HG02970 (cell line): ENCODE data around the gene FARS2.

Experiments
- ATAC-seq: cut with Tn5 transposase; IDR thresholded peaks from one replicate; pipeline ENCODE4 v1.9.1; 2021; ENCODE audit warnings: mild to moderate bottlenecking, moderate library complexity, moderate number of reproducible peaks; ENCODE audit not compliant: unreplicated experiment, low FRiP score

The FARS2 gene

DNA sequence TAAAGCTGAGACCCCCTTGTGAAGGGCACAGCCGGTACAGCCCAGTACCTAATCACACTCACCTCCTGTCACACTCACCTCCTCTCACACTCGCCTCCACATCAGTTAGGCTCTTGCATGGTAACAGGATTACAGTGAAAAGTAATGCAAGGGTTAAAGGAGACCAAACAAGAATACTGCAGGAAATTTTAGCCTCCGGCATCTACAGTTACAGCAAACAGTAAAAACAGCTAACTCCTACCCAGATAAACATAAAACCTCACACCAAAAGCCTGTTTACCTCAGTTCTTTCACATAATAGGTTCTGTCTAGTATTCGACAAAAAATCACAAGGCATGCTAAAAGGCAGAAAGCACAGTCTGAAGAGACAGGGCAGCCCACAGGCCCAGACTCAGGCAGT, 55.6 kb downstream of the FARS2 start:
- no peak for ATAC-seq

DNA sequence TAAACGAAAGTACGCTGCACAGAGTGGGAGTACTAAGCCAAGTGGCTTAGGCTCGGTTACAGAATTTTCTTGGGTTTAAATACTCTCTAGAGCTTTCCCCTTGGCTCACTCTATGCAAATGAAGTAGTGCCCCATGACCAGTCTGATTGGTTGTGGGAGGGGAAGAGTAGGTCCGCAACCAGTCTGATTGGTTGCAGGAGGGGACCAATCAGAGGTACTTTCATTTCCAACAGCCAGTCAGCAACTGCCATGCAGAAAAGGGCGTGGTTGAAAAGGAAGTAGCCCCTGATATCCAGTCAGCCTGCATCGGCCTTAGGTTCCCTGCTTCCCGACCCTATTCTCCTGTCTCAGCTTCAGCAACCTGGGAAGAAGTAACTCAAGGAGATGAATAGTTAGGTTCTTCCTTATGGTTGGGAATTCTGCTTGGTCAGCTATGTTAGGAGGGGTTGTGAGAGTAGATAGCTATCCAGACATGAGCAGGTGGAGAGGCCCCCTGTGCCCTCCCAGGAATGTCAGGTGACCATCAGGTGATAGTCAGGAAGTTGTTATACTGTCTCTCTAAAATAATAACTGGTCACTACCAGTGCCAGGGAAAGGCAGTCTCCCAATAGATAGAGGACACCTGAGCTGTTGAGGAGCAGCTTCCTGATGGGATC, 57.4 kb downstream of the FARS2 start:
- no peak for ATAC-seq

- ATAC-seq, result no peak
Measured at GRCh38 chr6:5323979-5324378, 62.7 kb downstream of the FARS2 start.

DNA sequence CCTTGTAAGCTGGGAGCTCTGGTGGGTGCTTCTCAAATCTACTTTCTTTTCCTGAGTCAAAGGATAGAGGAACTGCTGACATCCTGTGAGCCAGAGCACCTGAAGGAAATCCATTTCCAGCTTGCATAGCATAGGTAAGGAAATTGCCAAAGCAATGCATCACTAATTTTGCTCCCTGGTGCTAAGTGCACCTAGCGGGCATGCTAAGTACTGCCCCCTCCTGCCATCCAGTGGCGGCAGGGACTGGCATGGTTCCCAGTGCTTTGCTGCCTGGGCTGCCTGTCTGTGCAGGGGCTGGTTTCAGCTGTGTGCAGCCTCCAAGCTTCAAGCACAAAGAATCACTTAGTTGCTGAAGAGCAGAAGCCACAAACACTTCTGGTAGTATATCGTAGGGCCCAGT, 63.9 kb downstream of the FARS2 start:
- no peak for ATAC-seq

DNA sequence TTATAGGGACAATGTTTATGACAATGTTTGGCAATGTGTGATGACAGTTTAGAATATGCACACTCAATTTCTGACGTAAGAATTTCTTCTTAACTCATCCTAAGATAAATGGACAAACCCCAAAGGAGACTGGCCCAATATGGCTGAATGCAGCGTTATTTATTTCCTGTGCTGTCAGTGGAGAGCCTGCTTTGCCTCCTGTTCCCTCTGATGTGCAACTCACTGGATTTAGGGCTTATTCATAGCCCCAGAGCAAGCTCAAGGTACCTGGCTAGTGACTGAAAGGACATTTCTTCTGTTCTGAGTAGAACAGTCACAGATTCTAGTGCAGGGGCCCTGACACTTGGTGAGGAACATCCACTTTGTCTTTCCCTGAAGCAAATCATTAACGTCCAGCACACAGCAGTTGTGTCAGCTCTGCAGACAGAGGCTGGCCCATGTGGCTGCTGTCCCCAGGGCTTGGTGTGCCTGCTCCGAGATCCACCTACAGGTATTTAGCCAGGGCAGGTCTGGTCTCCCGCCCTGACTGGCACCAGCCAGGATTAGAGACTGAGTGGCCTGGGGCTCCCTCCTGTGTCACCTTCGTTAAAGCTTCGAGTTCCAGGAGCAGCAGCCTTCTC, 64.8 kb downstream of the FARS2 start:
- ATAC-seq, result no peak

DNA sequence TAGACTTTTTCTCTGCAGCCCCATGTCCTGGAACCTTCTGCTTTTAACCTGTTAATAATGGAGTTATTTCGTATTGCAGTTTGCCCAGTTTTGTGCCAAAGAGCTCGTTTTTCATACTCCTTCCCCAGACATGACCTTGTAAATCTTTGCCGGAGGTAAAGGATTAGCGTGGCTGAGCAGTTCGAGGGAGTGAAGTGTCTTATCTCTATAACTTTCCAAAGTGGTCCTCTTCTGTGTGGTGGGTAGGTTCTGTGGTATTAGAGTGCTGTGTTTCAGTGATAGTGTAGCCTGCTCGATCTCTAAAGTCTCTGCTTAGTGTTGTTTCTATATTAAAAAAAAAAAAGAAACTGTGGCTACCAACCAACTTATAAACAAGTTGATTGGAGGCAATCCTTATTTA, 67.5 kb downstream of the FARS2 start:
- ATAC-seq, result no peak

DNA sequence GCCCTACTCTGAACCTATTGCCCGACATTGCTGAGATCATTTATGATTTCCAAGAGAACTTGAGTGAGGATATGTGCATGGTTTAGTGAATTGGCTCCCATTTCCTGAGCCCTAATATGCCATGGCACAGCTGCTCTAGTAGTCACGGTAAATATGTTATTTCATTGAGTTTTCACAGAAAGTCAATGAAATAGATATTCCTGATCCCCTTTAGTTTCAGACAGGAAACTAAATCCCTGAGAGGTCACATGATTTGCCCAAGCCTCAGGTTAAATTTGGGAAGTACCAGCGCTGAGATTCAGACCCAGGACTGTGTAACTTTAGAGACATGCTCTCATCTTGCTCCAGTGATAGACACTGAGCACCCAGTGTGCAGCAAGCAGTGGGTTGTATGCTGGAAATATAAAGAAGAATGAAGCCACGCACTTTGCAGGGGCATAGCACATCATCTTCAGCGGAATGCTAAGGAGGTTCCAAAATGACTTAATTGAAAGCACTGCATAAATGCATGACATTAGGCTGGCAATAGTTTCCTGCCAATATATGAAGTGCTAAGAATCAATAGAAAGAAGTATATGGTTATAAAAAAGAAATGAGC, 70.6 kb downstream of the FARS2 start:
- ATAC-seq, result no peak

GRCh38 chr6:5333658-5334057, 72.3 kb downstream of the FARS2 start:
- no peak for ATAC-seq

- no peak for ATAC-seq
Measured at GRCh38 chr6:5334341-5334740, 73.0 kb downstream of the FARS2 start.

GRCh38 chr6:5335020-5335419, 73.7 kb downstream of the FARS2 start:
- no peak for ATAC-seq

- ATAC-seq, result no peak
Measured at GRCh38 chr6:5337573-5337972, 76.3 kb downstream of the FARS2 start.

GRCh38 chr6:5338177-5338960, 77.1 kb downstream of the FARS2 start:
- ATAC-seq, result no peak

- no peak for ATAC-seq
Measured at GRCh38 chr6:5339786-5340185, 78.5 kb downstream of the FARS2 start.

GRCh38 chr6:5341845-5342244, 80.5 kb downstream of the FARS2 start:
- no peak for ATAC-seq

DNA sequence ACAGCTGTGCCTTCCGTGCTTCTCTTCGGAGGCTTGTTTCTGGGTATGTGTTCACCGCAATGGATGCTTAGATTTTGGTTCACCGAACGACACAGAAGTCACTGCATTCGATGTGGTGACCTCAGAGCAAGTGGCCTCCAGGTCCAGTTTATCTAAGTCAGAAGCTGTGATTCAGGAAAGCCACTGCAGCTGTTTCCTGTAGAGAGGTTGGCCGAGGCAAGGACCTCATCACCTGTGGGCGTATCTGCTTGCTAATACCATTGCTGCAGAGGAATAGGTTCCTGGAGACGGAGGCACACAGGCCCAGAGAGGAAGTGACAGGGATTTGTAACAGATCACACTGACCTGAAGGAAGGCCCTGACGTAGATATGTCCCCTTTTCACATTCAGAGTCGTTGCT, 82.7 kb downstream of the FARS2 start:
- no peak for ATAC-seq

- no peak for ATAC-seq
Measured at GRCh38 chr6:5345324-5345723, 84.0 kb downstream of the FARS2 start.

GRCh38 chr6:5351552-5352210, 90.4 kb downstream of the FARS2 start:
- no peak for ATAC-seq

DNA sequence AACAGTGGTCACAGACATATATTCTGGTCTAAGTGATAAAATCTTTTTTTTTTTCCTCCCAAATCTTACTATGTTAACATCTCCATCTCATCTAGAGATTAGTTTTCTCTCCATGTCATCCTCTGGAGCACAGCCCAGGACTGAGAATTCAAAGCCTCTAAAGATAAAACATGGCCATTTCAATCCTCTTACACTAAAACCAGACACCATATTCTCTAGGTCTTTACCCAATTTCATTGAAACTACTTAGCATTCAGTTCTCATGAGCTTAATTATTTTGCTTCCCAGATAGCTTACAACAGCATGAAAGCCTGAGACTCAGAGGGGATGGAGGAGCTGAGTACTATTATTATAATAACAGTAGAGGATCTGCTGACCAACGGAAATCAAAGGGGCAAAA, 92.7 kb downstream of the FARS2 start:
- ATAC-seq, result no peak

GRCh38 chr6:5357486-5357885, 96.2 kb downstream of the FARS2 start:
- no peak for ATAC-seq

- ATAC-seq, result no peak
Measured at GRCh38 chr6:5359417-5359816, 98.1 kb downstream of the FARS2 start.

GRCh38 chr6:5361396-5361795, 100.1 kb downstream of the FARS2 start:
- ATAC-seq, result no peak
